CD4-positive, alpha-beta T cell (primary cell): ENCODE data around the gene MAP2K4. TPM values are rescaled to one million over a fixed set of nuclear protein-coding genes. Genes with fewer than 3 reads are reported as not detected.

Source experiments
- ATAC-seq: fragments of 200-7000 bp; cut with Tn5 transposase; one replicate; pipeline ENCODE4 v1.10.0; 2022; ENCODE audit warnings: mild to moderate bottlenecking; ENCODE audit not compliant: poor library complexity
- CTCF ChIA-PET: fragments of 350-600 bp; sonication (Branson Sonifier 250); formaldehyde crosslinking; loops from one replicate; lab custom pipeline; 2021; ENCODE audit warnings: antibody characterized with exemption, inconsistent platforms; lab: Charles Lee
- POLR2A ChIA-PET: fragments of 350-600 bp; sonication (Branson Sonifier 250); formaldehyde crosslinking; loops from one replicate; lab custom pipeline; 2021; ENCODE audit warnings: antibody characterized with exemption, inconsistent platforms; lab: Charles Lee
- DNase-seq, 14 experiments: peaks; one replicate each; pipeline ENCODE4 v3.0.0-alpha.2; 2013 to 2020; ENCODE audit warnings: mixed read lengths in 2 of 14
- H3K27ac ChIP-seq, 2 donors: one replicate each; pipeline versions ENCODE4 v1.5.1 to v1.7.0; 2013; ENCODE audit warnings: low read length in 2 of 2, low read depth in 1 of 2, mild to moderate bottlenecking in 1 of 2
- H3K27me3 ChIP-seq, 2 experiments: 1 replicate in 1 of 2; 2 replicates in 1 of 2; pipeline versions ENCODE4 v1.6.1 to v1.7.0; 2013; ENCODE audit warnings: low read length in 2 of 2, control low read depth in 1 of 2, mild to moderate bottlenecking in 1 of 2, moderate library complexity in 1 of 2; ENCODE audit not compliant: insufficient read depth in 2 of 2, control insufficient read depth in 1 of 2
- H3K36me3 ChIP-seq: one replicate; pipeline ENCODE4 v1.6.1; 2013; ENCODE audit warnings: low read length, control low read depth; ENCODE audit not compliant: insufficient read depth
- H3K4me1 ChIP-seq: one replicate; pipeline ENCODE4 v1.6.1; 2013; ENCODE audit warnings: low read length, control low read depth; ENCODE audit not compliant: insufficient read depth
- H3K4me3 ChIP-seq: one replicate; pipeline ENCODE4 v1.5.1; 2013; ENCODE audit warnings: mild to moderate bottlenecking, low read length, moderate library complexity
- H3K9me3 ChIP-seq, 2 experiments: 1 replicate in 1 of 2; 2 replicates in 1 of 2; pipeline versions ENCODE4 v1.6.1 to v1.7.0; 2013; ENCODE audit warnings: low read length in 2 of 2, mild to moderate bottlenecking in 2 of 2, control low read depth in 1 of 2, moderate library complexity in 1 of 2; ENCODE audit not compliant: control insufficient read depth in 1 of 2, insufficient read depth in 1 of 2
- H3K27ac Mint-ChIP-seq: one replicate; pipeline ENCODE4 v1.8.0; 2020; ENCODE audit warnings: mixed read lengths
- H3K27me3 Mint-ChIP-seq: one replicate; pipeline ENCODE4 v1.8.0; 2021; ENCODE audit warnings: mixed read lengths
- H3K36me3 Mint-ChIP-seq: one replicate; pipeline ENCODE4 v1.8.0; 2021; ENCODE audit warnings: low read depth, mixed read lengths
- H3K4me1 Mint-ChIP-seq: one replicate; pipeline ENCODE4 v1.8.0; 2021; ENCODE audit warnings: low read depth, mixed read lengths
- H3K4me3 Mint-ChIP-seq: one replicate; pipeline ENCODE4 v1.8.0; 2020; ENCODE audit warnings: mild to moderate bottlenecking, mixed read lengths
- H3K9me3 Mint-ChIP-seq: one replicate; pipeline ENCODE4 v1.8.0; 2020; ENCODE audit warnings: mixed read lengths
- intact Hi-C, 2 experiments: fragments of 100-400 bp; cut with DNase I in 1 of 2; cut with micrococcal nuclease in 1 of 2; formaldehyde crosslinking; loops; one replicate each; pipeline versions ENCODE4 v1.15.1 to v1.9.0; 2023 to 2025; cut with DNase I, micrococcal nuclease
- total RNA-seq, 174 experiments: library from RNA in 2 of 174; stranded (reverse) in 2 of 174; gene quantifications; one replicate each; pipeline ENCODE4 v1.2.3 and lab custom pipeline; 2021 to 2026
- TF ChIP-seq, protein P1 (sequence below): fragments of 200-600 bp; IDR thresholded peaks from one replicate; pipeline ENCODE4 v1.8.0; 2022; ENCODE audit warnings: antibody characterized with exemption, mild to moderate bottlenecking

Gene MAP2K4
- total RNA-seq, 2 experiments from 2014 or later: 22.4 to 22.6 TPM

DNA sequence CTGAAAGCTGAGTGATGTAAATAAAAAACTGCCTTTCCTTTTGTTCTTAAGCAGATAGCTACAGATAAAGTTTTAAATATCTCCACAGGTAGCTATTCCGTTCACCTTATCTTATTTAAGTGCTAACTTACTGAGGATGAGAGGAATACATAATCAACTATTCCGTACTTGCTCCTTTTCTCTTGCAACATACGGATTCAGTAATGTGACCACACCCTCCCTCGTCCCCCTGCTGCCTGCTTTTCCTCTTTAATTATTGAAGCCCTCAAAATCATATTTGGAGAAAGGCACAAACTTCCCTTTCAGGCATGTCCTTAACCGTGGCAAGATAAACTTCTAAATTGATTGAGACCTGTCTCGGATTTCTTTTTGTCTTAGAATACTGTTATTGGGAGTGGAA is 101.4 kb downstream of the MAP2K4 start:
- ATAC-seq (no peak), DNase-seq (no peak)
- H3K4me3 Mint-ChIP-seq: no peak overlapping the region
- H3K36me3 Mint-ChIP-seq: peaks cover 89% of the 10 kb centered on the region
- H3K27ac Mint-ChIP-seq: no peak overlapping the region
- H3K27ac ChIP-seq: no peak overlapping the region
- no peaks in the 10 kb centered on the region for H3K4me1 ChIP-seq
- no peaks in the 10 kb centered on the region for H3K27me3 ChIP-seq
- peaks cover 9% of the 10 kb centered on the region for H3K4me1 Mint-ChIP-seq
- peaks cover 32% of the 10 kb centered on the region for H3K36me3 ChIP-seq
- intact Hi-C loops: no loop called here
- TF ChIP-seq, protein P1, sequence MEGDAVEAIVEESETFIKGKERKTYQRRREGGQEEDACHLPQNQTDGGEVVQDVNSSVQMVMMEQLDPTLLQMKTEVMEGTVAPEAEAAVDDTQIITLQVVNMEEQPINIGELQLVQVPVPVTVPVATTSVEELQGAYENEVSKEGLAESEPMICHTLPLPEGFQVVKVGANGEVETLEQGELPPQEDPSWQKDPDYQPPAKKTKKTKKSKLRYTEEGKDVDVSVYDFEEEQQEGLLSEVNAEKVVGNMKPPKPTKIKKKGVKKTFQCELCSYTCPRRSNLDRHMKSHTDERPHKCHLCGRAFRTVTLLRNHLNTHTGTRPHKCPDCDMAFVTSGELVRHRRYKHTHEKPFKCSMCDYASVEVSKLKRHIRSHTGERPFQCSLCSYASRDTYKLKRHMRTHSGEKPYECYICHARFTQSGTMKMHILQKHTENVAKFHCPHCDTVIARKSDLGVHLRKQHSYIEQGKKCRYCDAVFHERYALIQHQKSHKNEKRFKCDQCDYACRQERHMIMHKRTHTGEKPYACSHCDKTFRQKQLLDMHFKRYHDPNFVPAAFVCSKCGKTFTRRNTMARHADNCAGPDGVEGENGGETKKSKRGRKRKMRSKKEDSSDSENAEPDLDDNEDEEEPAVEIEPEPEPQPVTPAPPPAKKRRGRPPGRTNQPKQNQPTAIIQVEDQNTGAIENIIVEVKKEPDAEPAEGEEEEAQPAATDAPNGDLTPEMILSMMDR: no peak
- H3K4me3 ChIP-seq: no peak overlapping the region
- ChIA-PET CTCF (no interaction called here), POLR2A (interaction anchor here (1.1 kb wide), 1 partner anchor 102 kb away, joined by 4 read pairs; the partner anchor contains the start of gene MAP2K4)
- no peaks in the 10 kb centered on the region for H3K27me3 Mint-ChIP-seq
- H3K9me3 ChIP-seq: no peaks in the 10 kb centered on the region
- no peaks in the 10 kb centered on the region for H3K9me3 Mint-ChIP-seq

DNA sequence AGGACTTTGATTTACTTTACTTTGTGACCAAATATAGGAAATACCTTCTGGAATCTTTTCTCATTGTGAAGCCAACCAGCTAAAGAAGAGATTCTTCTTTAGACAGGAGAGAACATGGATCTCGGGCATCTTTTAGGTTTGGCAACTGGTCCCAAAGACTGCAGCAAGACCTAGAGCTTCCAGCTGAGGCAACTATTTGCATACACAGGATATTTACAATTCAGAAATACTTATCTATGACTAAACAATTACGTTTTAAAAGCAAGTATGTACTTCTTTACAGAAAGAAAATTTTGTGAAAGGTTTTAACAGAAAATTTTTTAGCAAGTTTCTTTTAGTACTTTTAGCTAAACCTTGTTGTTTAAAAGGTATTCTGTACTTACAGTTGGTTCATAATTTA is 106.5 kb downstream of the MAP2K4 start:
- Mint-ChIP-seq H3K4me3 (no peak overlapping the region), H3K27ac (no peak overlapping the region), H3K4me1 (peaks cover 6% of the 10 kb centered on the region), H3K27me3 (no peaks in the 10 kb centered on the region), H3K9me3 (no peaks in the 10 kb centered on the region), H3K36me3 (peaks cover 100% of the 10 kb centered on the region)
- H3K4me1 ChIP-seq: no peaks in the 10 kb centered on the region
- H3K27ac ChIP-seq: no peak overlapping the region
- DNase-seq: no peak
- TF ChIP-seq, protein P1: no peak
- no peaks in the 10 kb centered on the region for H3K9me3 ChIP-seq
- intact Hi-C loops: no loop called here
- no peaks in the 10 kb centered on the region for H3K27me3 ChIP-seq
- ChIA-PET POLR2A (no interaction called here), CTCF (no interaction called here)
- ATAC-seq: no peak
- H3K36me3 ChIP-seq: peaks cover 61% of the 10 kb centered on the region
- H3K4me3 ChIP-seq: no peak overlapping the region

DNA sequence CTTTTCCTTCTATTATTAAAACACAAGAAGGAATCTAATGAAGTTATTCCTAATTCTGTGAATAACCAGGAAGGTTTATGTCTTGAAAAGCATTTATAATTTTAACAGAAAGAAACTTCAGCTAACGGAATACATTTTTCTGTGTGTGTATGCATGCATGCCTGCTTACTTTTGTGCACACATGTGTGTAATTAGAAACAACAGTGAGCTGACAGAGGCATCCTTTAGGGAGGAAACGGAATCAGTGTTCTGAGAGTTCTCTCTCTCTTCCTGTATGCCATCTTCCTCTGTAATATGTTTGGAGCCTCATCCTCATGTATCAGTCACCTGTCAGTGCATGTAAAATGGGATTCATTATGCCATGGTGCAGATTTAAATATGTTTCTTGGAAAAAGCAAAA is 107.0 kb downstream of the MAP2K4 start:
- no peak for DNase-seq
- Mint-ChIP-seq H3K27me3 (no peaks in the 10 kb centered on the region), H3K4me3 (no peak overlapping the region), H3K27ac (no peak overlapping the region), H3K4me1 (peaks cover 1% of the 10 kb centered on the region), H3K36me3 (peaks cover 100% of the 10 kb centered on the region), H3K9me3 (no peaks in the 10 kb centered on the region)
- ChIA-PET CTCF (no interaction called here), POLR2A (no interaction called here)
- Histone ChIP-seq H3K36me3 (peaks cover 65% of the 10 kb centered on the region), H3K9me3 (no peaks in the 10 kb centered on the region), H3K4me3 (no peak overlapping the region), H3K4me1 (no peaks in the 10 kb centered on the region), H3K27me3 (no peaks in the 10 kb centered on the region), H3K27ac (no peak overlapping the region)
- ATAC-seq: no peak
- TF ChIP-seq, protein P1: no peak
- intact Hi-C loops: no loop called here
